ENCODE measurements around the gene OR14C36.
"Not testable (repeated sequence)": the region's sequence is repeated elsewhere in the genome, so short reads cannot be mapped to it uniquely, and the experiment has no call there.

OR14C36 gene

GRCh38 chr1:248348475-248348874 is at the start of gene OR14C36:
TSS of gene OR14C36 (plus strand) at chr1:248348775. CDS start at chr1:248348775, 0 bp downstream.
- DNase-seq (ENCODE audit: low read depth), result no peak

- no peak for DNase-seq (ENCODE audit: low read depth)
These were observed 45.3 kb upstream of the OR14C36 start, which contains the start of gene OR2T12 for GRCh38 chr1:248303324-248303723. TSS of gene OR2T12 (minus strand) at chr1:248303424. CDS start at chr1:248295578, 7,846 bp downstream.

DNA sequence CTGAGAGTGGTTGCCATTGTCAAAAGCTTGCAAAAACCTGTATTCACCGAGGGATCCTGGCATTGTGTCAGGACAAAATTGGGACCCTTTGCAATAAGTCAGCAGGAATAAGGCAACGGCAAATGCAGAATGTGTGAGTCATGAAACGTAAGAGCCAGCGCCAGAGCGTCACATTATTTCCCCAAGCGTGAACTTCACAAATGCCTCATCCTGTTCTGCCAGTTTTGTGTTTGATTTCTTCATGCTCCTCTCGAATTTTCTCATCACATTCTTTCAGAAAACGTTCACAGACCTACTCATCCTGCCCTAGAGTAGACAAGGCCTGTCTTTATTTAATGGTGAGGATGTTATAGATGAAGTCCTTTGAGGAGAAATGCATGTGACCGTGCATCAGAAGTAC is 42.9 kb upstream of the OR14C36 start:
- DNase-seq (ENCODE audit: low read depth), result not testable (repeated sequence)

DNA sequence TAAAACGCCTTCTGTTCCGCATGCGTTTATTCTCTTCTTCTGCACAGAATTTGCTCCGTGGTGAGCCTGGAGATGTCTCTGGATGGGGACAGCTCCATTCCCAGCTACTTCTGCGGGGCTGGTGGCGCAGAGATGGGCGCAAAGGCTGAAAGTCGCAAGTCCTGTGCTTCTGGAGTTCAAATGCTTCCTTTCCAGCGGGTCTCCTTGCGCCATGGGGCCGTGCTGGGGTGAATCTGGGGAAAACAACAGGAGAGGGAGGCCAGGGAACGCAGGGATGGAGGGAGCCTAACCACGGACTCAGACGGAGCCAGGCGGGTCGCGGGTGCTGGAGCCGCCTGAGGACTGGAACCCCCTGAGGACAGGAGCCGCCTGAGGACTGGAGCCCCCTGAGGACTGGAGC is 42.5 kb upstream of the OR14C36 start:
- DNase-seq (ENCODE audit: low read depth), result no peak

DNA sequence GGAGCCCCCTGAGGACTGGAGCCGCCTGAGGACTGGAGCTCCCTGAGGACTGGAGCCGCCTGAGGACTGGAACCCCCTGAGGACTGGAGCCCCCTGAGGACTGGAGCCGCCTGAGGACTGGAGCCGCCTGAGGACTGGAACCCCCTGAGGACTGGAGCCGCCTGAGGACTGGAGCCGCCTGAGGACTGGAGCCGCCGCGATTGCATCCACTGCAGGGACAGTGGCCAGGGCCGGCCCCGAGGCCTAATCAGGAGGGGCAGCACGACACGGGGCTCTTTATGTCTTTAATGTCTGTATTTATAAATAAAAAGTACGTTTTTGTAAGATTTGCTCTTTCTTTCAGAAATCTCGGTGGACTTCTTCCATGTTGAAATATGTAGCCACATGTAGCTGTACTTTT is 41.8 kb upstream of the OR14C36 start:
- DNase-seq (ENCODE audit: low read depth), result not testable (repeated sequence)

DNA sequence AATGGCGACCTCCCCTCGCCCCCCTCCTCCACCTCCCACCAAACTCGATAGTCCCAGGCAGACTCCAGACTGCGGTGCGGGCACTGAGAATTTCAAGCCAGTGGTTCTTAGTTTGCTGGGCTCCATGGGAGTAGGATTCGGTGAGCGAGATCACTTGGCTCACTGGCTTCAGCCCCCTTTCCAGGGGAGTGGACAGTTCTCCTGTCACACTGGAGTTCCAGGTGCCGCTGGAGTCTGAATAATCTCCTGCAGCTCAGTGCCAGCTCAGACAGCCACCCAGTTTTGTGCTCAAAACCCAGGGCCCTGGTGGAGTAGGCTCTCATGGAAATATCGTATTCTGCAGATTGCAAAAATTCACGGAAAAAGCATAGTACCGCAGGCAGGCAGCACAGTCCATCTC is 31.8 kb upstream of the OR14C36 start:
- DNase-seq (ENCODE audit: low read depth), result no peak

DNA sequence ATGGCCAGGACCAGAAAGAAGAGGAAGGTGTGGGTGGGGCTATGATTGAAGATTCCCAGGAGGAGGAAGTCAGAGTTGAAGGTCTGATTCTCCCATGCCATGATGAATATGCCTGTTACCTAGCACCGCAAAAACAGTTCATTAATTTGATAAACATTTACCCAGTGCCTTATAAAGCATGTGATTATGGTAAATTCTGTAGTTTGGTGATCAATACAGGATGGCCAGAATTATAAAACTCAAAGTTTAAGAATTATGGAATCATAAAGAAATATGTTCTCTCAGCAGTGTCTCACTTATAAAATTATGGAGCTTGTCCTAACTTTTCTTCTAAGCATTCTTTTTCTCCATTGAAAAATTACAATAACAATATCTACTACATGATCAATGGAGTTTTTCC is 24.1 kb upstream of the OR14C36 start, which contains the start of gene OR2M7:
Gene OR2M7, minus strand, starts transcription at position 101 of the 400 bp plus-strand sequence. Its CDS starts 0 bp downstream, at position 101.
- no peak for DNase-seq (ENCODE audit: low read depth)

DNA sequence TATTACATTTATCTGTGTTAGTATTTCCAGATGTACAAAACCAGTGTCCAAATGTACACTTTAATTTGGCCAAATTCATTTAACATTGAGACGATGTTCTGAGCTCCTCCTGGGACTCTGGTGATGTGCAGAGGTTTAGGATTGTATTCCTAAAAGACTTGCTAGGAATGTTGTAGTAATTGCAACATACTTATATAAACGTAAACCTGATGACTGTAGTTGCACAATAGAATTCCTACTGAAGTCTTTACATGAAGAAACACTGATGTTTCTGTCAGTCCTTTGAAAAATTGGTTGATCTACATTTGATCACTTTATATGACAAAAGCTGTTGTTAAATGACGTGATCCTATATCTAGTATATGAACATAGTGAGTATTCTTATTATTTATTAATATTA is 5.1 kb upstream of the OR14C36 start:
- DNase-seq (ENCODE audit: low read depth), result no peak

- DNase-seq (ENCODE audit: low read depth), result no peak
These were observed 10.8 kb downstream of the OR14C36 start for GRCh38 chr1:248359415-248359814.

GRCh38 chr1:248361121-248361715 is 12.6 kb downstream of the OR14C36 start, which contains the start of gene OR2T4:
TSS of gene OR2T4 (plus strand) at chr1:248361665. CDS start at chr1:248361665, 0 bp downstream.
- DNase-seq (ENCODE audit: low read depth), result no peak

DNA sequence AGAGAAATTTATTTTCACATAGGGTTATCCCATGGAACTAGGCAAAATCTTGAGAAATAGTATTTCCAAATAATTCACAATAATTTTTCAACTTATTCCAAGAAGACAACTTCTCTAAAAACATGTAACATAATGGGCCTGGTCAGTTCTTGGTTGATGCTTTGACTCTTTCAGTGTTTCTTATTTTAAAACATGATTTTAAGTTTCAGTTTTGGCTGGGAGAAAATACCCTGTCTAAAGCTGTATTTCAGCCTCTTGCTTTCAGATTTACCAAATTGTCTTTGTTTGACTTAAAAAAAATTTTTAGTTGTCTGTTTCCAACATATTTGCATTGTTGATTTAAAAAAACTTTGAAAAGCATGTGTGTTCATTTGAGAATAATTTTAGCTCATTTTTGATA is 18.0 kb downstream of the OR14C36 start:
- DNase-seq (ENCODE audit: low read depth), result no peak

GRCh38 chr1:248372394-248372793 is 23.8 kb downstream of the OR14C36 start:
- no peak for DNase-seq (ENCODE audit: low read depth)

DNA sequence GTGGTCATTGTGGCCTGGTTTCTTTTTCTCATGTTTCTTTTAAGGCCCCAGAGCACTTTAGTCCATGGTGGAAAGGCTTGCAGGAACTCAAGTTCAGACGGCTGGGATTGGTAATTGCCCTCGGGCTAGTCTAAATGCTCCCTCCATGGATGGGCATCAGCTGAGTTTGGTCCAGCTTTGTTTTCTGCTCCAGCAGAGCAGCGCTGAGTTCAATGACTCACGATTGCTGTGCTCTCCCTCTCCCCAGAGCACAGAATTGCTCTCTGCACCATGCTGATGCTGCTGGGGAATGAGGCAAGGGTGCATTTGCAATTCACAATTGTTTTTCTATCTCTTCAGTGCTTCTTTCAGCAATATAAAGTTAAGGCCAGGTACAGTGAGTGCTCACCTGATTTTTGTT is 25.2 kb downstream of the OR14C36 start:
- DNase-seq (ENCODE audit: low read depth), result no peak

- DNase-seq (ENCODE audit: low read depth), result no peak
These were observed 26.9 kb downstream of the OR14C36 start, which contains the start of gene OR2T6 for GRCh38 chr1:248375446-248375845. TSS of gene OR2T6 (plus strand) at chr1:248375746. CDS start at chr1:248387609, 11,863 bp downstream.

DNA sequence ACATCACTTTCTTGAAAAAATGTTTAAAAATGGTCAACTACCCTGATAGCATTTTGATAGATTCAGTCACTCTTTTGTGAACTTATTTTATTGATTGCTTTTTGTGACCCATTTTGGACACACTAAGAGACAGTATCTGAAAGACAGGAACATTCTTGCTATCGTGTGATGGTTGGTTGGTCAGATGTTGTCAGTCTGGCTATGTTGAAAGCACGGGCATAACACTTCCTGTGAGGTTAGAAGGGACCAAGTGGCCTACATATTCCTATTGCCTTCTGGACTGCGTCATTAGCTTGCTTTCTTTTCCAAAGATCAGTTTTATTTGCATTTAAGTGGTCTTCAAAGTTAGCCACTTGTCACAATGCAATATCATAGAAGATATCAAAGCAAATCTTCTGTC is 28.3 kb downstream of the OR14C36 start:
- DNase-seq (ENCODE audit: low read depth), result no peak

DNA sequence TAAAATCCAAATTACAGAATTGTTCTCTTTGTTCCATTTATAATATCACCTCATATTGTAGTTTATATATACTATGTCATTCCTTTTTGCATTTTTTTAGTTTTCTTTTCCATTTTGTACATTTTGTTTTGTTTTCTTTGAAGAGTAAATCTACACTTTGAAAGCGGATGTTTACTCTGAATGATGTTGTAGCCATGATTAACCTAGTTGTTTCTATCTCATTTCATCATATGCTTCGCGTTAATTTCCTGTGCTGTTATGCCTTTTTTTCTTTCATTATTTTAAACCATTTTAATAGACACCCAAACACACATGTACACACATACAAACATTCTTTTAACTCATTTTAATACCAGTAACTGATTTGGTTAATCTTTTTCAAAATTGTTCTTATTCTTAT is 32.3 kb downstream of the OR14C36 start:
- DNase-seq (ENCODE audit: low read depth), result no peak

GRCh38 chr1:248388426-248388825 is 39.9 kb downstream of the OR14C36 start:
- DNase-seq (ENCODE audit: low read depth), result no peak

DNA sequence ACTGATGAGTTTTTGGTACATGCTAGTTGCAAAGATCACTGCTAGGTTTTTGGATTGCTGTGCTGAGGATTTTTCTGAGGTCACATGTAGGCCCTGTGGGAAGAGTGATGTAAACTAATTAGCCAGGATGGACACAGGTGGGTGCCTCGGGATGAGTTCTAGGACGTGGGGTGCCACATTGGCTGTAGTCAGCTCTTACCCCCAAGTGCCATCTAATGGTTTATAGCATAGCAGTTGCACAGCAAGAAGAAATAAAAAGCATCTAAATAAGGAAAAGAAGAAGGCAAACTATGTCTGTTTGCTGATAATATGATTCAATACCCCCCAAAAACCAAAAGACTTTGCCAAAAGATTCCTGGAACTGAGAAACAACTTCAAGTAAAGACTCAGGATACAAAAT is 44.5 kb downstream of the OR14C36 start:
- no peak for DNase-seq (ENCODE audit: low read depth)

All from fibroblast of the conjunctiva (primary cell).